K562 (cell line): ENCODE data around the gene ASCL2. TPM values are rescaled to one million over a fixed set of nuclear protein-coding genes. Genes with fewer than 3 reads are reported as not detected.

Source experiments
- ATAC-seq: fragments of 200-7000 bp; cut with Tn5 transposase; 3 replicates; pipeline ENCODE4 v1.9.1; 2020; ENCODE audit warnings: moderate library complexity
- Bru-seq: library from RNA; stranded (reverse); fragments of 400-500 nt; gene quantifications from one replicate; lab custom pipeline; 2021; lab: Mats Ljungman, UMichigan
- BruChase-seq, 2 experiments: library from RNA; stranded (reverse); fragments of 400-500 nt; gene quantifications; one replicate each; lab custom pipeline; 2021; lab: Mats Ljungman, UMichigan
- BruUV-seq: library from RNA; stranded (reverse); fragments of 400-500 nt; replicated peaks from 2 replicates; lab custom pipeline; 2021; lab: Mats Ljungman, UMichigan
- CTCF ChIA-PET: fragments of 300-600 bp; formaldehyde crosslinking; extraction: SDS; loops from one replicate; lab custom pipeline; 2021; ENCODE audit warnings: low intra/inter-chr PET ratio; lab: Yijun Ruan, JAX
- POLR2A ChIA-PET: fragments of 300-600, 350-650 bp; sonication (Branson Sonifier 250); formaldehyde crosslinking; extraction: SDS; loops from one replicate; lab custom pipeline; 2021; ENCODE audit warnings: antibody characterized with exemption, inconsistent platforms; lab: Yijun Ruan, JAX
- DNase-seq, 4 experiments: peaks; one replicate each; pipeline versions ENCODE4 v3.0.0 to v3.0.0-alpha.2; 2011 to 2018; ENCODE audit warnings: low spot score in 3 of 4, mixed read lengths in 3 of 4; ENCODE audit errors: extremely low read depth in 1 of 4
- FAIRE-seq: peaks from 2 replicates; lab custom pipeline; 2011; peaks lifted over from hg19 to GRCh38; lab: Jason Lieb, UNC
- H2AFZ ChIP-seq: 2 replicates; pipeline ENCODE4 v1.6.0; 2011; ENCODE audit warnings: low read depth, low read length, control low read depth, inconsistent platforms
- H3K27ac ChIP-seq: fragments of 200-600 bp; 3 replicates; pipeline ENCODE4 v1.8.0; 2011; ENCODE audit warnings: low read depth, mild to moderate bottlenecking, control low read depth, inconsistent platforms, low read length, moderate library complexity, mixed read lengths; ENCODE audit errors: extremely low read depth
- H3K27me3 ChIP-seq, 2 experiments: fragments of 300-600 bp in 1 of 2; 2 replicates in 1 of 2; 3 replicates in 1 of 2; pipeline versions ENCODE4 v1.6.0 to v1.8.0; 2011; ENCODE audit warnings: inconsistent platforms in 2 of 2, low read length in 2 of 2, mild to moderate bottlenecking in 1 of 2, mixed read lengths in 1 of 2, moderate library complexity in 1 of 2; ENCODE audit not compliant: control insufficient read depth in 2 of 2, insufficient read depth in 2 of 2
- H3K36me3 ChIP-seq: fragments of 300-600 bp; 3 replicates; pipeline ENCODE4 v1.8.0; 2011; ENCODE audit warnings: mild to moderate bottlenecking, low read length, inconsistent platforms; ENCODE audit not compliant: control insufficient read depth, insufficient read depth
- H3K4me1 ChIP-seq, 2 experiments: fragments of 200-600 bp in 1 of 2; replicated peaks in 1 of 2; 2 replicates in 1 of 2; 3 replicates in 1 of 2; pipeline versions ENCODE4 v1.5.1 to v1.8.0; 2011; ENCODE audit warnings: inconsistent platforms in 2 of 2, low read length in 2 of 2, mild to moderate bottlenecking in 1 of 2, mixed read lengths in 1 of 2, moderate library complexity in 1 of 2; ENCODE audit not compliant: control insufficient read depth in 2 of 2, insufficient read depth in 2 of 2
- H3K4me2 ChIP-seq: 2 replicates; pipeline ENCODE4 v1.6.1; 2011; ENCODE audit warnings: low read length, control low read depth, inconsistent platforms, mixed read lengths; ENCODE audit not compliant: insufficient read depth
- H3K4me3 ChIP-seq: fragments of 200-600 bp; sonication (generic), shearing (Covaris generic); 2 replicates; pipeline ENCODE4 v1.5.1; 2016; ENCODE audit warnings: control low read depth, inconsistent platforms
- H3K79me2 ChIP-seq: fragments of 200-600 bp; 3 replicates; pipeline ENCODE4 v1.8.0; 2011; ENCODE audit warnings: low read length, inconsistent platforms; ENCODE audit not compliant: control insufficient read depth, insufficient read depth
- H3K9ac ChIP-seq, 2 experiments: 2 replicates each; pipeline versions ENCODE4 v1.6.0 to v1.6.1; 2011; ENCODE audit warnings: low read depth in 2 of 2, low read length in 2 of 2, control low read depth in 1 of 2, inconsistent platforms in 1 of 2, mild to moderate bottlenecking in 1 of 2, mixed read lengths in 1 of 2; ENCODE audit not compliant: insufficient read depth in 1 of 2
- H3K9me1 ChIP-seq: one replicate; pipeline ENCODE4 v1.6.0; 2011; ENCODE audit warnings: inconsistent platforms, mild to moderate bottlenecking, low read length, moderate library complexity; ENCODE audit not compliant: control insufficient read depth, insufficient read depth
- H3K9me3 ChIP-seq: replicated peaks from 2 replicates; pipeline ENCODE4 v1.5.1; 2011; ENCODE audit warnings: low read depth, low read length, inconsistent platforms; ENCODE audit not compliant: control insufficient read depth, insufficient read depth
- H4K20me1 ChIP-seq: replicated peaks from 2 replicates; pipeline ENCODE4 v1.6.1; 2011; ENCODE audit warnings: low read length, inconsistent platforms, mixed read lengths; ENCODE audit not compliant: control insufficient read depth, insufficient read depth
- CHD7 ChIP-seq: fragments of 200-600 bp; sonication (generic); IDR thresholded peaks from one replicate; pipeline ENCODE4 v1.6.1; 2012; ENCODE audit warnings: mild to moderate bottlenecking, low read depth, low read length, inconsistent platforms
- CREB1 ChIP-seq, 2 experiments: sonication (generic) in 1 of 2; formaldehyde crosslinking in 1 of 2; IDR thresholded peaks; 2 replicates each; pipeline versions ENCODE4 v1.6.1 to v1.8.0; 2012 to 2022; ENCODE audit warnings: inconsistent platforms in 1 of 2, mild to moderate bottlenecking in 1 of 2, missing genetic modification reagents in 1 of 2, moderate library complexity in 1 of 2
- NRF1 ChIP-seq, 2 experiments: fragments of 450-650 bp; IDR thresholded peaks in 1 of 2; conservative IDR thresholded peaks in 1 of 2; 2 replicates each; pipeline ENCODE4 v1.6.1; 2014; ENCODE audit warnings: mild to moderate bottlenecking in 2 of 2
- WGBS: fragments of 100-300 bp; shearing (Covaris generic); methylation state at CpG from one replicate; pipeline ENCODE4 v1.1.6; 2016; ENCODE audit warnings: low coverage, mixed read lengths; ENCODE audit not compliant: insufficient coverage; ENCODE audit errors: missing lambda C conversion rate; 5-methylcytosine and 5-hydroxymethylcytosine counted together
- in situ Hi-C: fragments of 300-500 bp; cut with MboI; formaldehyde crosslinking; loops from 4 replicates; pipeline ENCODE4 v1.15.0; 2018; ENCODE audit warnings: inconsistent platforms, mixed read lengths
- intact Hi-C: fragments of 100-400 bp; cut with micrococcal nuclease; formaldehyde crosslinking; loops from 2 replicates; pipeline ENCODE4 v1.14.2; 2022
- long read RNA-seq, 3 experiments: library from polyadenylated mRNA in 2 of 3; library from RNA in 1 of 3; unstranded in 2 of 3; stranded (forward) in 1 of 3; transcript quantifications; one replicate each; pipeline ENCODE4 v2.0.0, GENCODE V29; 2019 to 2022
- polyA minus RNA-seq, 3 experiments: library from RNA; depleted of rRNA, polyadenylated mRNA; stranded (reverse); fragments of >200 nt; gene quantifications; 2 replicates each; pipeline ENCODE4 v1.2.3, GENCODE V29; 2011
- polyA plus RNA-seq, 8 experiments: library from polyadenylated mRNA; depleted of rRNA in 4 of 8; stranded (reverse) in 5 of 8; unstranded in 3 of 8; fragments of >200 nt; fragmentation: Nextera tagmentation in 2 of 8; fragmentation: Illumina TruSeq in 1 of 8; extraction: Ambion mirVana in 2 of 8; extraction: Trizol in 1 of 8; gene quantifications; 2 replicates each; pipeline versions ENCODE4 v1.2.1 to v1.2.3, GENCODE V29; 2011 to 2014; ENCODE audit warnings: inconsistent platforms in 1 of 8, missing spikeins in 1 of 8
- total RNA-seq, 7 experiments: library from RNA; depleted of rRNA in 6 of 7; stranded (reverse); fragments of >200 nt in 6 of 7; fragmentation: Illumina TruSeq in 2 of 7; extraction: Trizol in 2 of 7; gene quantifications; 2 replicates each; pipeline versions ENCODE4 v1.2.1 to v1.2.3, GENCODE V29; 2011 to 2021; ENCODE audit warnings: low replicate concordance in 1 of 7

ASCL2 gene
- total RNA-seq (2011; cell fraction: chromatin; rRNA removed; ENCODE audit: low replicate concordance): 0.25 and 0.30 TPM in 2 replicates
- total RNA-seq (2011; cell fraction: nucleolus; rRNA removed): 0.79 and 0.83 TPM in 2 replicates
- total RNA-seq (2011; cell fraction: nucleoplasm; rRNA removed): 0.22 and 0.31 TPM in 2 replicates
- 1.4 and 1.7 TPM in 2 replicates for total RNA-seq (2014; rRNA removed)
- 0.11 TPM in 1 of 2 replicates, not detected in the other for total RNA-seq (2014; rRNA removed; fragmentation: Illumina TruSeq; extraction: Trizol)
- total RNA-seq (2015; rRNA removed; fragmentation: Illumina TruSeq; extraction: Trizol): 0.36 and 0.53 TPM in 2 replicates
- total RNA-seq (2021): 1.1 and 1.2 TPM in 2 replicates
- polyA plus RNA-seq (2011; rRNA removed): 0.07 and 0.15 TPM in 2 replicates
- polyA plus RNA-seq (2011; cell fraction: cytosol; rRNA removed): 0.15 and 1.7 TPM in 2 replicates
- 0.13 and 0.40 TPM in 2 replicates for polyA plus RNA-seq (2011; cell fraction: nucleus; rRNA removed)
- 0.93 and 1.0 TPM in 2 replicates for polyA plus RNA-seq (2012)
- polyA plus RNA-seq (2014; fragmentation: Illumina TruSeq; extraction: Trizol): 0.12 and 0.26 TPM in 2 replicates
- not detected for polyA plus RNA-seq (2014; fragmentation: Nextera tagmentation; extraction: Ambion mirVana)
- 0.76 and 1.4 TPM in 2 replicates for polyA plus RNA-seq (2014; rRNA removed)
- polyA minus RNA-seq (2011; rRNA and poly(A)+ RNA removed): not detected in 2 replicates
- not detected in 2 replicates for polyA minus RNA-seq (2011; cell fraction: cytosol; rRNA and poly(A)+ RNA removed)
- 0.22 and 0.27 TPM in 2 replicates for polyA minus RNA-seq (2011; cell fraction: nucleus; rRNA and poly(A)+ RNA removed)
- percentile 20 among the genes with signal in this experiment for Bru-seq, nascent RNA
- BruChase-seq, experiment 1, labeled RNA remaining after a 2-hour chase: percentile 32 among the genes with signal in this experiment
- percentile 19 among the genes with signal in this experiment for BruChase-seq, experiment 2, labeled RNA remaining after a 6-hour chase
- long read RNA-seq, experiment 1, transcript ASCL2-201 (2 exons, 1,852 nt): major isoform, 7 of 8 reads
- long read RNA-seq, experiment 1, partial matches to known transcripts: 1 of 8 reads
- long read RNA-seq, experiment 1, other reads (novel, unspliced or antisense): 0 of 8 reads
- long read RNA-seq, experiment 2, partial matches to known transcripts: 0 of 3 reads
- long read RNA-seq, experiment 2, other reads (novel, unspliced or antisense): 0 of 3 reads
- long read RNA-seq, experiment 3: 0 reads

GRCh38 chr11:2270322-2271076, at the start of gene ASCL2:
Gene ASCL2 (minus strand): TSS chr11:2270588. CDS start chr11:2270332, 256 bp downstream.
- Histone ChIP-seq H3K9me3 (no peaks in the 10 kb centered on the region; the same call in 1 of the 2 replicates), H2AFZ (peak within 1 kb of the TSS; percentile 68), H3K36me3 (no peaks in the 10 kb centered on the region), H3K4me1 (peaks cover 8 to 56% of the 10 kb centered on the region in 2 experiments; a peak in 4 of 5 replicates), H3K9me1 (no peaks in the 10 kb centered on the region), H3K27me3 (peaks cover 0 to 82% of the 10 kb centered on the region in 2 experiments; a peak in 2 of 5 replicates), H3K4me3 (peak within 1 kb of the TSS; percentile 38), H3K79me2 (no peaks in the 10 kb centered on the region), H3K4me2 (peak within 1 kb of the TSS; percentile 49), H3K9ac (peak within 1 kb of the TSS in 1 of 2 experiments; percentile 64; a peak in 1 of 4 replicates), H4K20me1 (peaks cover 2% of the 10 kb centered on the region; the same call in 1 of the 2 replicates), H3K27ac (no peak within 1 kb of the TSS)
- DNase-seq: peak in 3 of 4 experiments; percentile 27 to 42 (median 38)
- in situ Hi-C loops: no loop called here
- intact Hi-C loops: no loop called here
- no TSS peak for BruUV-seq
- WGBS: 12% methylated on average over 38 of the region's 89 CpGs
- ChIA-PET POLR2A (no interaction called here), CTCF (no interaction called here)
- no peak for FAIRE-seq
- ATAC-seq: no peak
- TF ChIP-seq CREB1 (IDR thresholded peaks at IDR 0.05) (no peak), CREB1 (CRISPR knock-in tag; IDR thresholded peaks at IDR 0.05) (0 out of 2 replicates have a peak, but pooled peaks have one; percentile 11), CHD7 (no peak), NRF1 (conservative IDR thresholded peaks at IDR 0.05 in 1 of 2, IDR thresholded peaks at IDR 0.05 in 1 of 2) (no peak; a peak in 1 of 4 replicates)
